K562 (cell line): ENCODE data around the gene TBR1. TPM values are rescaled to one million over a fixed set of nuclear protein-coding genes. Genes with fewer than 3 reads are reported as not detected.

Experiments
- ATAC-seq: fragments of 200-7000 bp; cut with Tn5 transposase; 3 replicates; pipeline ENCODE4 v1.9.1; 2020; ENCODE audit warnings: moderate library complexity
- BruUV-seq: library from RNA; stranded (reverse); fragments of 400-500 nt; replicated peaks from 2 replicates; lab custom pipeline; 2021; lab: Mats Ljungman, UMichigan
- CTCF ChIA-PET: fragments of 300-600 bp; formaldehyde crosslinking; extraction: SDS; loops from one replicate; lab custom pipeline; 2021; ENCODE audit warnings: low intra/inter-chr PET ratio; lab: Yijun Ruan, JAX
- POLR2A ChIA-PET: fragments of 300-600, 350-650 bp; sonication (Branson Sonifier 250); formaldehyde crosslinking; extraction: SDS; loops from one replicate; lab custom pipeline; 2021; ENCODE audit warnings: antibody characterized with exemption, inconsistent platforms; lab: Yijun Ruan, JAX
- DNase-seq, 4 experiments: peaks; one replicate each; pipeline versions ENCODE4 v3.0.0 to v3.0.0-alpha.2; 2011 to 2018; ENCODE audit warnings: low spot score in 3 of 4, mixed read lengths in 3 of 4; ENCODE audit errors: extremely low read depth in 1 of 4
- FAIRE-seq: peaks from 2 replicates; lab custom pipeline; 2011; peaks lifted over from hg19 to GRCh38; lab: Jason Lieb, UNC
- H2AFZ ChIP-seq: 2 replicates; pipeline ENCODE4 v1.6.0; 2011; ENCODE audit warnings: low read depth, low read length, control low read depth, inconsistent platforms
- H3K27ac ChIP-seq: fragments of 200-600 bp; 3 replicates; pipeline ENCODE4 v1.8.0; 2011; ENCODE audit warnings: low read depth, mild to moderate bottlenecking, control low read depth, inconsistent platforms, low read length, moderate library complexity, mixed read lengths; ENCODE audit errors: extremely low read depth
- H3K27me3 ChIP-seq, 2 experiments: fragments of 300-600 bp in 1 of 2; 2 replicates in 1 of 2; 3 replicates in 1 of 2; pipeline versions ENCODE4 v1.6.0 to v1.8.0; 2011; ENCODE audit warnings: inconsistent platforms in 2 of 2, low read length in 2 of 2, mild to moderate bottlenecking in 1 of 2, mixed read lengths in 1 of 2, moderate library complexity in 1 of 2; ENCODE audit not compliant: control insufficient read depth in 2 of 2, insufficient read depth in 2 of 2
- H3K36me3 ChIP-seq: fragments of 300-600 bp; 3 replicates; pipeline ENCODE4 v1.8.0; 2011; ENCODE audit warnings: mild to moderate bottlenecking, low read length, inconsistent platforms; ENCODE audit not compliant: control insufficient read depth, insufficient read depth
- H3K4me1 ChIP-seq, 2 experiments: fragments of 200-600 bp in 1 of 2; replicated peaks in 1 of 2; 2 replicates in 1 of 2; 3 replicates in 1 of 2; pipeline versions ENCODE4 v1.5.1 to v1.8.0; 2011; ENCODE audit warnings: inconsistent platforms in 2 of 2, low read length in 2 of 2, mild to moderate bottlenecking in 1 of 2, mixed read lengths in 1 of 2, moderate library complexity in 1 of 2; ENCODE audit not compliant: control insufficient read depth in 2 of 2, insufficient read depth in 2 of 2
- H3K4me2 ChIP-seq: 2 replicates; pipeline ENCODE4 v1.6.1; 2011; ENCODE audit warnings: low read length, control low read depth, inconsistent platforms, mixed read lengths; ENCODE audit not compliant: insufficient read depth
- H3K4me3 ChIP-seq: fragments of 200-600 bp; sonication (generic), shearing (Covaris generic); 2 replicates; pipeline ENCODE4 v1.5.1; 2016; ENCODE audit warnings: control low read depth, inconsistent platforms
- H3K79me2 ChIP-seq: fragments of 200-600 bp; 3 replicates; pipeline ENCODE4 v1.8.0; 2011; ENCODE audit warnings: low read length, inconsistent platforms; ENCODE audit not compliant: control insufficient read depth, insufficient read depth
- H3K9ac ChIP-seq, 2 experiments: 2 replicates each; pipeline versions ENCODE4 v1.6.0 to v1.6.1; 2011; ENCODE audit warnings: low read depth in 2 of 2, low read length in 2 of 2, control low read depth in 1 of 2, inconsistent platforms in 1 of 2, mild to moderate bottlenecking in 1 of 2, mixed read lengths in 1 of 2; ENCODE audit not compliant: insufficient read depth in 1 of 2
- H3K9me1 ChIP-seq: one replicate; pipeline ENCODE4 v1.6.0; 2011; ENCODE audit warnings: inconsistent platforms, mild to moderate bottlenecking, low read length, moderate library complexity; ENCODE audit not compliant: control insufficient read depth, insufficient read depth
- H3K9me3 ChIP-seq: replicated peaks from 2 replicates; pipeline ENCODE4 v1.5.1; 2011; ENCODE audit warnings: low read depth, low read length, inconsistent platforms; ENCODE audit not compliant: control insufficient read depth, insufficient read depth
- H4K20me1 ChIP-seq: replicated peaks from 2 replicates; pipeline ENCODE4 v1.6.1; 2011; ENCODE audit warnings: low read length, inconsistent platforms, mixed read lengths; ENCODE audit not compliant: control insufficient read depth, insufficient read depth
- ASH1L ChIP-seq: fragments of 450-650 bp; IDR thresholded peaks from 2 replicates; pipeline ENCODE4 v1.6.1; 2018; ENCODE audit warnings: borderline replicate concordance, mild to moderate bottlenecking, low read depth; ENCODE audit not compliant: partially characterized antibody
- PHF21A ChIP-seq: fragments of 450-650 bp; IDR thresholded peaks from 2 replicates; pipeline ENCODE4 v1.6.1; 2017; ENCODE audit warnings: low read depth, borderline replicate concordance
- TAL1 ChIP-seq: fragments of 450-650 bp; IDR thresholded peaks from 2 replicates; pipeline ENCODE4 v1.6.1; 2016; ENCODE audit warnings: mild to moderate bottlenecking
- WGBS: fragments of 100-300 bp; shearing (Covaris generic); methylation state at CpG from one replicate; pipeline ENCODE4 v1.1.6; 2016; ENCODE audit warnings: low coverage, mixed read lengths; ENCODE audit not compliant: insufficient coverage; ENCODE audit errors: missing lambda C conversion rate; 5-methylcytosine and 5-hydroxymethylcytosine counted together
- in situ Hi-C: fragments of 300-500 bp; cut with MboI; formaldehyde crosslinking; loops from 4 replicates; pipeline ENCODE4 v1.15.0; 2018; ENCODE audit warnings: inconsistent platforms, mixed read lengths
- intact Hi-C: fragments of 100-400 bp; cut with micrococcal nuclease; formaldehyde crosslinking; loops from 2 replicates; pipeline ENCODE4 v1.14.2; 2022
- polyA plus RNA-seq, 8 experiments: library from polyadenylated mRNA; depleted of rRNA in 4 of 8; stranded (reverse) in 5 of 8; unstranded in 3 of 8; fragments of >200 nt; fragmentation: Nextera tagmentation in 2 of 8; fragmentation: Illumina TruSeq in 1 of 8; extraction: Ambion mirVana in 2 of 8; extraction: Trizol in 1 of 8; gene quantifications; 2 replicates each; pipeline versions ENCODE4 v1.2.1 to v1.2.3, GENCODE V29; 2011 to 2014; ENCODE audit warnings: inconsistent platforms in 1 of 8, missing spikeins in 1 of 8
- total RNA-seq, 7 experiments: library from RNA; depleted of rRNA in 6 of 7; stranded (reverse); fragments of >200 nt in 6 of 7; fragmentation: Illumina TruSeq in 2 of 7; extraction: Trizol in 2 of 7; gene quantifications; 2 replicates each; pipeline versions ENCODE4 v1.2.1 to v1.2.3, GENCODE V29; 2011 to 2021; ENCODE audit warnings: low replicate concordance in 1 of 7
- TF ChIP-seq, protein P1 (sequence below): sonication (generic); formaldehyde crosslinking; IDR thresholded peaks from 2 replicates; pipeline ENCODE4 v1.9.0; 2022; ENCODE audit warnings: mild to moderate bottlenecking, missing genetic modification reagents
- TF ChIP-seq, protein P2 (sequence below): sonication (generic); formaldehyde crosslinking; IDR thresholded peaks from 2 replicates; pipeline ENCODE4 v1.8.0; 2022; ENCODE audit warnings: mild to moderate bottlenecking, low read depth, missing genetic modification reagents

TBR1 gene
- total and polyA plus RNA-seq, 9 of the 15 experiments (the other 6 are each of a cell fraction or from before 2014, with no cell fraction given): 0.01 to 0.09 TPM; not detected in 7

DNA sequence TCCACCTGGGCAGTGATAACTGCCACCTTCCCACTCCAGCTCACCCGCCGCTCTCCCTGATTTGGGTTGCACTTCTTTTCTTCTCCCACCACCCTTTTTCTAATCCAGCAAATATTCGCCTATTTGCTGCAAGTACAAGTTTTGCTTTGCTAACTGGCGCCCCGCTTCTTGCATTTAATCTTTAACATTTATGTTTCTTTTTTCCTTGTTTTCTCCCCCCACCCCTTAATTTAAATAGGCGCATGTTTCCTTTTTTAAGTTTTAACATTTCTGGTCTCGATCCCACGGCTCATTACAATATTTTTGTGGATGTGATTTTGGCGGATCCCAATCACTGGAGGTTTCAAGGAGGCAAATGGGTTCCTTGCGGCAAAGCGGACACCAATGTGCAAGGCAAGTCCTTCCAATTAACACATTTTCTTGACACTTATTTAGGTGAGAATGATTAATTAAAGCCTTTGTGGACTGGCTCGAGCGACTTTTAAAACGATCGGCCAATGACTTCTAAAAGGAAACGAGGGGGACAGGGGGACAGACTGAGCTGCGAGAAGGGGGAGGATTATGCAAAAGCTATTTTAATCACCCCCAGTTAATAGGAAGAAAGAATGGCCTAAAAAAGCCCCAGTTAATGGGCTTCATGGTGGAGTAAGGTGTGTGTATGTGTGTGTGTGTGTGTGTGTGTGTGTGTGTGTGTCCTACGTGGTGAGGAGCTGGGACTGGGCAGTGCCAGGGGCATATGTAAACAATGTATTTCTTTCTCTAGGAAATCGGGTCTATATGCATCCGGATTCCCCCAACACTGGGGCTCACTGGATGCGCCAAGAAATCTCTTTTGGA, 1.6 kb downstream of the TBR1 start:
- in situ Hi-C loops: no loop called here
- Histone ChIP-seq H3K36me3 (no peaks in the 10 kb centered on the region), H3K4me2 (no peak overlapping the region), H3K4me1 (peaks cover 8 to 28% of the 10 kb centered on the region in 2 experiments; a peak in 4 of 5 replicates), H3K9me3 (no peaks in the 10 kb centered on the region), H3K79me2 (no peaks in the 10 kb centered on the region), H3K9me1 (no peaks in the 10 kb centered on the region), H4K20me1 (no peaks in the 10 kb centered on the region), H3K9ac (no peak overlapping the region), H3K4me3 (no peak overlapping the region), H2AFZ (no peak overlapping the region), H3K27me3 (peaks cover 57 to 60% of the 10 kb centered on the region in 2 experiments), H3K27ac (no peak overlapping the region)
- DNase-seq (no peak), FAIRE-seq (no peak), ATAC-seq (no peak)
- BruUV-seq: no TSS peak
- intact Hi-C loops: loop anchor here (5.0 kb wide), 1 partner anchor 110 kb away; the partner anchor contains the start of gene PSMD14
- ChIA-PET POLR2A (interaction anchor here (0.5 kb wide), 1 partner anchor 1719 kb away, joined by 3 read pairs; no protein-coding TSS in a partner anchor), CTCF (no interaction called here)
- WGBS: 31% methylated on average over 21 of the region's 21 CpGs
- TF ChIP-seq, protein P1, sequence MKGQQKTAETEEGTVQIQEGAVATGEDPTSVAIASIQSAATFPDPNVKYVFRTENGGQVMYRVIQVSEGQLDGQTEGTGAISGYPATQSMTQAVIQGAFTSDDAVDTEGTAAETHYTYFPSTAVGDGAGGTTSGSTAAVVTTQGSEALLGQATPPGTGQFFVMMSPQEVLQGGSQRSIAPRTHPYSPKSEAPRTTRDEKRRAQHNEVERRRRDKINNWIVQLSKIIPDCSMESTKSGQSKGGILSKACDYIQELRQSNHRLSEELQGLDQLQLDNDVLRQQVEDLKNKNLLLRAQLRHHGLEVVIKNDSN (CRISPR knock-in tag): no peak
- TF ChIP-seq, protein P2, sequence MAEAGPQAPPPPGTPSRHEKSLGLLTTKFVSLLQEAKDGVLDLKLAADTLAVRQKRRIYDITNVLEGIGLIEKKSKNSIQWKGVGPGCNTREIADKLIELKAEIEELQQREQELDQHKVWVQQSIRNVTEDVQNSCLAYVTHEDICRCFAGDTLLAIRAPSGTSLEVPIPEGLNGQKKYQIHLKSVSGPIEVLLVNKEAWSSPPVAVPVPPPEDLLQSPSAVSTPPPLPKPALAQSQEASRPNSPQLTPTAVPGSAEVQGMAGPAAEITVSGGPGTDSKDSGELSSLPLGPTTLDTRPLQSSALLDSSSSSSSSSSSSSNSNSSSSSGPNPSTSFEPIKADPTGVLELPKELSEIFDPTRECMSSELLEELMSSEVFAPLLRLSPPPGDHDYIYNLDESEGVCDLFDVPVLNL: no peak
- TF ChIP-seq TAL1 (no peak), PHF21A (no peak), ASH1L (no peak)
